ENCODE measurements around the gene USP37. TPM values are rescaled to one million over a fixed set of nuclear protein-coding genes. Genes with fewer than 3 reads are reported as not detected.
A peak's percentile ranks its signal among the peaks of the same experiment; 100 is the strongest.

USP37 gene, protein sequence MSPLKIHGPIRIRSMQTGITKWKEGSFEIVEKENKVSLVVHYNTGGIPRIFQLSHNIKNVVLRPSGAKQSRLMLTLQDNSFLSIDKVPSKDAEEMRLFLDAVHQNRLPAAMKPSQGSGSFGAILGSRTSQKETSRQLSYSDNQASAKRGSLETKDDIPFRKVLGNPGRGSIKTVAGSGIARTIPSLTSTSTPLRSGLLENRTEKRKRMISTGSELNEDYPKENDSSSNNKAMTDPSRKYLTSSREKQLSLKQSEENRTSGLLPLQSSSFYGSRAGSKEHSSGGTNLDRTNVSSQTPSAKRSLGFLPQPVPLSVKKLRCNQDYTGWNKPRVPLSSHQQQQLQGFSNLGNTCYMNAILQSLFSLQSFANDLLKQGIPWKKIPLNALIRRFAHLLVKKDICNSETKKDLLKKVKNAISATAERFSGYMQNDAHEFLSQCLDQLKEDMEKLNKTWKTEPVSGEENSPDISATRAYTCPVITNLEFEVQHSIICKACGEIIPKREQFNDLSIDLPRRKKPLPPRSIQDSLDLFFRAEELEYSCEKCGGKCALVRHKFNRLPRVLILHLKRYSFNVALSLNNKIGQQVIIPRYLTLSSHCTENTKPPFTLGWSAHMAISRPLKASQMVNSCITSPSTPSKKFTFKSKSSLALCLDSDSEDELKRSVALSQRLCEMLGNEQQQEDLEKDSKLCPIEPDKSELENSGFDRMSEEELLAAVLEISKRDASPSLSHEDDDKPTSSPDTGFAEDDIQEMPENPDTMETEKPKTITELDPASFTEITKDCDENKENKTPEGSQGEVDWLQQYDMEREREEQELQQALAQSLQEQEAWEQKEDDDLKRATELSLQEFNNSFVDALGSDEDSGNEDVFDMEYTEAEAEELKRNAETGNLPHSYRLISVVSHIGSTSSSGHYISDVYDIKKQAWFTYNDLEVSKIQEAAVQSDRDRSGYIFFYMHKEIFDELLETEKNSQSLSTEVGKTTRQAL
- total RNA-seq: 19.6 TPM

DNA sequence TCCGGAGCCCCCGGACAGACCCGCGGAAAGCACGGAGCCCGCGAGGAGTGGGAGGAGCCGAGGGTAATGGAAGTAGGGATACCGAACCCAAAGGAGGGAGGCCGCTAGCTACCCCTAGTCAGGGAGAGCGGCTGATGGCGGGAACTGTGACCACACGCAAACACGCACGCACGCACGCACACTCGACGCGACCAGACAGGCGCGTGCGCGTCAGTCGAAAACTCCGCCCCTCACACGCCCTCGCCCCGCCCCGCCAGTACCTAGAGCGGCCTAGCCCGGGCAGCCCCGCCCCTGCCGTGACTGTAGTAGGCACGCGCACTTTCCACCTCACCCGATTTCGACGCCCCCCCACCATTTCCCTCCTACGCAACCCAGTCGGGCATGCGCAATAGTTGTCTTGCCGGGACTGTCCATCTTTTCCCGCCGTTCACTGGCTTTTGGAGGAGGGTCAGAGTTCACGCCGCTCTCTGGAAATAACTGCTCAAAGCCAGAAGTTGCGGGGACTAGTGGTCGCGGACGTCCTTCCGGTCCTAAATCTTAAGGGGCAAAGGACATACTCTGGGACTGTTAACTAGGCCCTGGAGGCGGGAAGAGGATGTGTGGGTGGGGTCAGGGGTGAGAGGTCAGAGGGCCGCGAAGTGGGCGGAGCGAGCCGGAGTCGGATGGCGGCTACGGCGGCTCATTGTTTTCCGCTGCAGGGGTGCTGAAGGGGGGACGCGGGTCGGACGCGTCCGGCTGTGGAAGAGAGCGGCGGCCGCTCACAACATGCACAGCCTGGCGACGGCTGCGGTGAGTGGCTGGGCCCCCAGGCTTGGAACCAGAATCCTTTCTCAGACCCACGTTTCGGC lies at the start of gene USP37, which contains the start of gene CNOT9:
Gene USP37 (minus strand): TSS at position 162 of the 848 bp plus-strand sequence. CDS start 9,698 bp downstream, outside the sequence.
Gene CNOT9 (plus strand): TSS at position 650 of the 848 bp plus-strand sequence. CDS start 116 bp downstream, at position 766.

DNA sequence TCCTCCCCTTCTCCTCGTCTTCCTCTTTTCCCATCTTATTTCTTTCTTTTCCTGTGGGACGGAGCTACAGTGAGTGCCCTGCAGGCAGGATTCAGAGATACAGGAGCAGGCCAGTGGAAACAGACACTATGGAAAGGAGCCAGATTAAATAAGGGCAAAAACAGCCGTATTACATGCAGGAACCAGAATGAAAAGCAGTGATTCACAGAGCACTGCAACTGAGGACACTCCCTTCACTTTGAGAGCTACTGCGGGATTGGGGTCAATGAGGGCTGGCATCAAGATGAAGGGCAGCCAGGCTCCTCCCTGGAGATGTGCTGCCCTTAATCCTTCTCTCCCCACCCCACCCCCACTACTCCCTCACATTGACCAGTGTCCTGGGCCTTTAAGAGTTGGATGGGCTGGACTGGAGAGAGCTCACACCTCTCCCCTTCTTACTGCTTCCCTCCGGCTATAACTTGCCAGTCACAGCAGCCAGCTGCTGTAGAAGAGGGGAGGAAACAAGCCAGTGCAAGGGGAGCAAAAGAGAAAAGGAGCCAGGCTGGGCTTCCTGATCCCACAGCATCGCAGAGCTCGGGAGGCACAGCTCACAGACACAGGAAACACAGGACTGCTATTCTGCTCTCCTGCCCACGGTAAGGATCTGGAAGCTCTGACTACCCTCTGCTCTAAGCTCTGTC lies 39.4 kb upstream of the USP37 start, which contains the start of gene PLCD4:
Gene PLCD4 (plus strand): TSS at position 464 of the 680 bp plus-strand sequence. CDS start 7,841 bp downstream, outside the sequence.

DNA sequence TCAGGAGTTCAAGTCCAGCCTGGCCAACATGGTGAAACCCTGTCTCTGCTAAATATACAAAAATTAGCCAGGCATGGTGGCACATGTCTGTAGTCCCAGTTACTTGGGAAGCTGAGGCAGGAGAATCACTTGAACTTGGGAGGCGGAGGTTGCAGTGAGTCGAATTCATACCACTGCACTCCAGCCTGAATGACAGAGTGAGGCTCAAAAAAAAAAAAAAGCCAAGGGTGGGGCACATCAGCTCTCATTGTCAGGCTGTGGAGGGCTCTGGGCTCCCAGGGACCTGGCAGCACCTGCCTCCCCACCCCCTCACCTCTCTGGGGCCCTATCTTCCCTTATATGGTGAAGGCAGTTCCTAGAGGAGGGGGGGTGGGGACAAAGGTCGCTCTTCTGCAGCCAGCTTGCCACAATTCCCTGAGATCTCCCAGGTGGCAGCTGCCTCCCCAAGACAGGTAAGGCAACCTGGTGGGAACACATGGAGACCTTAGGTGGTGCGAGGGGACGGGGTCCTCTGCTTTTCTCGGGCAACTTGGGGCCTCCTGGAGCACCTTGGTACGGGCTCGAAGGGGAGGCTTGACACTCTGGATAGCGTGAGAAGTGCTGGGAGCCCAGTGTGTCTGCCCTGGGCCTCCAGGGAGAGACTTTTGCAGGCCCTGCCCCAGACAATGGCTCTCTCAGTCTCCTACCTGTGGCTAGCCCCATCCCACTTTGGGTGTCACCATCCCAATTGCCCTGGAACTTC lies 149.3 kb downstream of the USP37 start, which contains the start of gene VIL1:
Gene VIL1 (plus strand): TSS at position 407 of the 742 bp plus-strand sequence. CDS start 4,656 bp downstream, outside the sequence.

Small RNA genes lying within 50 kb of the gene (small RNA-seq; reads per million reads assigned to genes)
- gene MIR26B (ENCODE audit: low replicate concordance): 952 reads per million, percentile 99 among the genes with 10 or more reads in this experiment
- gene RNU6-136P (ENCODE audit: low replicate concordance): not detected

Other genes with a start within 250 kb of the USP37 start
- gene CATIP, start 211.5 kb downstream of the USP37 start, total RNA-seq: 4.0 TPM
- 15.5 TPM for gene SLC11A1, start 186.1 kb downstream of the USP37 start, total RNA-seq
- gene CTDSP1, start 168.5 kb downstream of the USP37 start, total RNA-seq: 126 TPM
- gene VIL1, start 149.2 kb downstream of the USP37 start, total RNA-seq: 12.6 TPM
- gene CNOT9, start 488 bp upstream of the USP37 start, total RNA-seq: 35.9 TPM
- gene PLCD4, start 39.5 kb upstream of the USP37 start, total RNA-seq: 6.7 TPM
- 16.7 TPM for gene ZNF142, start 91.3 kb upstream of the USP37 start, total RNA-seq
- 27.1 TPM for gene BCS1L, start 91.3 kb upstream of the USP37 start, total RNA-seq
- 21.0 TPM for gene RNF25, start 103.7 kb upstream of the USP37 start, total RNA-seq
- 62.8 TPM for gene STK36, start 103.7 kb upstream of the USP37 start, total RNA-seq
- gene TTLL4, start 142.5 kb upstream of the USP37 start, total RNA-seq: 23.1 TPM
- gene CYP27A1, start 213.8 kb upstream of the USP37 start, total RNA-seq: 45.4 TPM

All from metanephros (tissue), 2 donors.